Karpas-422 (cell line): ENCODE measurements around the gene FMN1. TPM values are rescaled to one million over a fixed set of nuclear protein-coding genes. Genes with fewer than 3 reads are reported as not detected.

Source experiments
- DNase-seq: peaks from one replicate; pipeline ENCODE4 v3.0.0-alpha.2; 2015
- H2AFZ ChIP-seq: fragments of 200-600 bp; sonication (generic); 2 replicates; pipeline ENCODE4 v1.6.1; 2014; ENCODE audit warnings: antibody characterized with exemption, low read length, mixed read lengths
- H3K27ac ChIP-seq: fragments of 200-600 bp; sonication (generic); 2 replicates; pipeline ENCODE4 v1.5.1; 2014; ENCODE audit warnings: mild to moderate bottlenecking, low read length, moderate library complexity
- H3K27me3 ChIP-seq: fragments of 200-600 bp; sonication (generic); 2 replicates; pipeline ENCODE4 v1.6.1; 2014; ENCODE audit warnings: low read length, mixed read lengths
- H3K36me3 ChIP-seq: fragments of 200-600 bp; sonication (generic); 2 replicates; pipeline ENCODE4 v1.6.1; 2014; ENCODE audit warnings: low read length, mixed read lengths; ENCODE audit not compliant: insufficient read depth
- H3K4me1 ChIP-seq: fragments of 200-600 bp; sonication (generic); 2 replicates; pipeline ENCODE4 v1.6.1; 2014; ENCODE audit warnings: mild to moderate bottlenecking, low read length, mixed read lengths
- H3K4me2 ChIP-seq: fragments of 200-600 bp; sonication (generic); 2 replicates; pipeline ENCODE4 v1.6.1; 2014; ENCODE audit warnings: low read length, low read depth, mild to moderate bottlenecking; ENCODE audit not compliant: poor library complexity, severe bottlenecking
- H3K4me3 ChIP-seq: fragments of 200-600 bp; sonication (generic); 2 replicates; pipeline ENCODE4 v1.5.1; 2014; ENCODE audit warnings: mild to moderate bottlenecking, antibody characterized with exemption, low read length, mixed read lengths
- H3K79me2 ChIP-seq: fragments of 200-600 bp; sonication (generic); 2 replicates; pipeline ENCODE4 v1.6.1; 2014; ENCODE audit warnings: mild to moderate bottlenecking, low read length, mixed read lengths
- H3K9ac ChIP-seq: fragments of 200-600 bp; sonication (generic); 2 replicates; pipeline ENCODE4 v1.6.0; 2014; ENCODE audit warnings: low read length
- H3K9me2 ChIP-seq: fragments of 200-600 bp; sonication (generic), shearing (Covaris generic); replicated peaks from 2 replicates; pipeline ENCODE4 v1.6.0; 2014; ENCODE audit warnings: mild to moderate bottlenecking, low read length, moderate library complexity; ENCODE audit not compliant: insufficient read depth
- H3K9me3 ChIP-seq: fragments of 300-700, 200-600 bp; sonication (generic); 2 replicates; pipeline ENCODE4 v1.6.1; 2014; ENCODE audit warnings: low read length, mixed read lengths
- H4K20me1 ChIP-seq: fragments of 200-600 bp; sonication (generic); 2 replicates; pipeline ENCODE4 v1.6.1; 2014; ENCODE audit warnings: mild to moderate bottlenecking, antibody characterized with exemption, low read length, low read depth; ENCODE audit not compliant: insufficient read depth
- total RNA-seq: library from RNA; depleted of rRNA; stranded (reverse); fragments of >200 nt; shearing (Covaris generic); gene quantifications from 2 replicates; pipeline ENCODE4 v1.2.3, GENCODE V29; 2014; ENCODE audit warnings: low replicate concordance

Gene FMN1
- total RNA-seq, 1 experiment from 2014 or later: 1.1 TPM

GRCh38 chr15:32946210-32946609 is 248.3 kb downstream of the FMN1 start:
- no peaks in the 10 kb centered on the region for H3K9me2 ChIP-seq
- H3K9ac ChIP-seq: no peak overlapping the region
- no peaks in the 10 kb centered on the region for H3K27me3 ChIP-seq
- no peaks in the 10 kb centered on the region for H3K9me3 ChIP-seq
- no peak overlapping the region for H3K27ac ChIP-seq
- no peak overlapping the region for H3K4me2 ChIP-seq
- DNase-seq: no peak
- no peak overlapping the region for H3K4me3 ChIP-seq
- no peak overlapping the region for H2AFZ ChIP-seq
- H3K4me1 ChIP-seq: no peaks in the 10 kb centered on the region
- no peaks in the 10 kb centered on the region for H3K36me3 ChIP-seq
- H4K20me1 ChIP-seq: no peaks in the 10 kb centered on the region
- H3K79me2 ChIP-seq: no peaks in the 10 kb centered on the region

- H3K9me2 ChIP-seq: no peaks in the 10 kb centered on the region
- DNase-seq: no peak
- H3K4me2 ChIP-seq: no peak overlapping the region
- no peak overlapping the region for H3K4me3 ChIP-seq
- no peaks in the 10 kb centered on the region for H4K20me1 ChIP-seq
- H2AFZ ChIP-seq: no peak overlapping the region
- H3K4me1 ChIP-seq: no peaks in the 10 kb centered on the region
- no peaks in the 10 kb centered on the region for H3K36me3 ChIP-seq
- H3K79me2 ChIP-seq: no peaks in the 10 kb centered on the region
- no peaks in the 10 kb centered on the region for H3K9me3 ChIP-seq
- H3K27me3 ChIP-seq: no peaks in the 10 kb centered on the region
- H3K27ac ChIP-seq: no peak overlapping the region
- no peak overlapping the region for H3K9ac ChIP-seq
These were observed 250.1 kb downstream of the FMN1 start for GRCh38 chr15:32944431-32944830.

GRCh38 chr15:32943711-32944110 is 250.8 kb downstream of the FMN1 start:
- no peak overlapping the region for H3K27ac ChIP-seq
- H4K20me1 ChIP-seq: no peaks in the 10 kb centered on the region
- H3K36me3 ChIP-seq: no peaks in the 10 kb centered on the region
- no peaks in the 10 kb centered on the region for H3K27me3 ChIP-seq
- DNase-seq: no peak
- no peak overlapping the region for H3K9ac ChIP-seq
- no peaks in the 10 kb centered on the region for H3K4me1 ChIP-seq
- H3K9me3 ChIP-seq: no peaks in the 10 kb centered on the region
- no peak overlapping the region for H2AFZ ChIP-seq
- H3K4me3 ChIP-seq: no peak overlapping the region
- no peaks in the 10 kb centered on the region for H3K79me2 ChIP-seq
- no peaks in the 10 kb centered on the region for H3K9me2 ChIP-seq
- H3K4me2 ChIP-seq: no peak overlapping the region

GRCh38 chr15:32942401-32942841 is 252.1 kb downstream of the FMN1 start:
- Histone ChIP-seq H3K9ac (no peak overlapping the region), H3K9me2 (no peaks in the 10 kb centered on the region), H3K27me3 (peaks cover 1% of the 10 kb centered on the region; the same call in 1 of the 2 replicates), H3K4me1 (no peaks in the 10 kb centered on the region), H3K9me3 (no peaks in the 10 kb centered on the region), H3K79me2 (no peaks in the 10 kb centered on the region), H3K4me2 (no peak overlapping the region), H3K36me3 (no peaks in the 10 kb centered on the region), H3K27ac (no peak overlapping the region), H2AFZ (no peak overlapping the region), H4K20me1 (no peaks in the 10 kb centered on the region), H3K4me3 (no peak overlapping the region)
- DNase-seq: no peak

GRCh38 chr15:32941823-32942222 is 252.7 kb downstream of the FMN1 start:
- Histone ChIP-seq H3K27me3 (peaks cover 3% of the 10 kb centered on the region; the same call in 1 of the 2 replicates), H3K4me2 (no peak overlapping the region), H4K20me1 (no peaks in the 10 kb centered on the region), H3K9me3 (no peaks in the 10 kb centered on the region), H3K27ac (no peak overlapping the region), H3K79me2 (no peaks in the 10 kb centered on the region), H3K9me2 (no peaks in the 10 kb centered on the region), H3K4me3 (no peak overlapping the region), H3K9ac (no peak overlapping the region), H3K36me3 (no peaks in the 10 kb centered on the region), H3K4me1 (no peaks in the 10 kb centered on the region), H2AFZ (no peak overlapping the region)
- DNase-seq: no peak

GRCh38 chr15:32936976-32937375 is 257.5 kb downstream of the FMN1 start:
- Histone ChIP-seq H3K9ac (no peak overlapping the region), H3K36me3 (no peaks in the 10 kb centered on the region), H3K4me1 (no peaks in the 10 kb centered on the region), H3K27ac (no peak overlapping the region), H2AFZ (no peak overlapping the region), H3K4me3 (no peak overlapping the region), H3K9me2 (no peaks in the 10 kb centered on the region), H3K79me2 (no peaks in the 10 kb centered on the region), H3K27me3 (peaks cover 3% of the 10 kb centered on the region; the same call in 1 of the 2 replicates), H3K9me3 (no peaks in the 10 kb centered on the region), H4K20me1 (no peaks in the 10 kb centered on the region), H3K4me2 (no peak overlapping the region)
- DNase-seq: no peak

GRCh38 chr15:32936283-32936918 is 258.1 kb downstream of the FMN1 start:
- DNase-seq: no peak
- H3K27me3 ChIP-seq: peaks cover 3% of the 10 kb centered on the region; the same call in 1 of the 2 replicates
- no peaks in the 10 kb centered on the region for H3K4me1 ChIP-seq
- no peak overlapping the region for H3K4me2 ChIP-seq
- no peaks in the 10 kb centered on the region for H3K9me3 ChIP-seq
- no peaks in the 10 kb centered on the region for H3K36me3 ChIP-seq
- H3K9ac ChIP-seq: no peak overlapping the region
- no peak overlapping the region for H3K27ac ChIP-seq
- H3K9me2 ChIP-seq: no peaks in the 10 kb centered on the region
- no peaks in the 10 kb centered on the region for H3K79me2 ChIP-seq
- no peak overlapping the region for H3K4me3 ChIP-seq
- H2AFZ ChIP-seq: no peak overlapping the region
- no peaks in the 10 kb centered on the region for H4K20me1 ChIP-seq

GRCh38 chr15:32935139-32935538 is 259.4 kb downstream of the FMN1 start:
- DNase-seq: no peak
- H3K27ac ChIP-seq: no peak overlapping the region
- no peak overlapping the region for H3K4me3 ChIP-seq
- no peak overlapping the region for H2AFZ ChIP-seq
- H3K9me2 ChIP-seq: no peaks in the 10 kb centered on the region
- no peaks in the 10 kb centered on the region for H3K9me3 ChIP-seq
- H3K4me2 ChIP-seq: no peak overlapping the region
- peaks cover 3% of the 10 kb centered on the region; the same call in 1 of the 2 replicates for H3K27me3 ChIP-seq
- H3K36me3 ChIP-seq: no peaks in the 10 kb centered on the region
- H3K9ac ChIP-seq: no peak overlapping the region
- H3K4me1 ChIP-seq: no peaks in the 10 kb centered on the region
- H4K20me1 ChIP-seq: no peaks in the 10 kb centered on the region
- H3K79me2 ChIP-seq: no peaks in the 10 kb centered on the region
